ENCODE data around the gene ACAP3. TPM values are rescaled to one million over a fixed set of nuclear protein-coding genes. Genes with fewer than 3 reads are reported as not detected.

Gene ACAP3
- polyA plus RNA-seq, 3 donors = 14.5 to 35.7 (median 27.5) TPM

DNA sequence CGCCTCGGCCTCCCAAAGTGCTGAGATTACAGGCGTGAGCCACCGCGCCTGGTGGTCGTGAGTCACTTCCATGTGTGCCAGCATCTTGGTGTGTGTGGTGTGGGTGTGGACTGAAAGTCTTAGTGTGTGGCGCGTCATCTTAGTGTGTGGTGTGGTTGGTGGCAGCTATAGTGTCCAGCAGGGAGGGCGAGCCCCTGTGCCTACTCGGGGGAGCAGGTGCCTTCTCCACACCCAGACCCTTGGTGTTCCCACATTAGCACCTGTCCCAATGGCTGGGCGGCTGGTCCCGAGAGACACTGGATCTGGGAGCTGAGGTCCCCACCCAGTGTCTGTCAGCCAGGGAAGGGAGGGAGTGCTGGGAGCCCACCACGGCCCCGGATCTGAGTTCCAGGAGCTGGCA, 24.7 kb downstream of the ACAP3 start:
- H3K27ac ChIP-seq (ENCODE audit: low read depth, low read length) = no peak overlapping the region
- WGBS, 3 donors = 81 to 91% (median 83%) methylated on average over 14 of the region's 14 CpGs

DNA sequence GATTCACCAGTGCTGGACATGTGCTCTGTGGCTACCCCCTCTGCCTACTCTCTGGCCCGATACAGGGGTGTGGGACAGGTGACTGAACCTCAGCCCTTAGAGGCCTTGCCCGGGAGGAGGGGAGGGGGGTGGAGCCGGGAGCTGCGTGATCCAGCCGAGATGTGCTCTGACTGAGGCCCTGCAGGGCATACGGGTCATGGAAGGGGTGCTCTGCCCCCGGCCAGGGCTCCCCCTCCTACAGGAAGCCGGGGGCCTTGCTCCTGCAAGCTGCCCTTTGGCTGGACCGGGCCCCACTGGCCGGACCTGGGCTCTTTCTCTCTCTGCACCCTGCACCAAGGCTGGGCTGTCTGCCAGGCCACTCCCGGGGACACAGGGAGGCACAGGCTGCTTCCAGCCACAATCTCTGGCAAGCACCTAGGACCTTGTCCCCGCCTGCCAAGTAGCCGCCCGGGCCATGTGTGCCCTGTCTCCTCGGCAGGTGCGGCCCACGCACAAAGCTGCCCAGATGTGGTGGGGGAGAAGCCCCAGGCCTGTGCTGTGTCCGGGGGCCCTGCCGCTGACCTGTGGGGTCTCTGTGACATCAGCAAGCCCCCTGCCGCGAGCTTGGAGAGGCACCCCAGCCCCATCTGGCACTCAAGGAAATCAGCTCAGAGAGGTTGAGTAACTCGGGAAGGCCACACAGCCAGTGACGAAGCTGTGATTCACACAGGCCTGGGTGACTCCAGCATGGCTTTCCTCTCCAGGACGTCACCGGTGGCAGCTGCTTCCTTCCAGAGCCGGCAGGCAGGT, 26.0 kb downstream of the ACAP3 start:
- no peak overlapping the region for H3K27ac ChIP-seq (ENCODE audit: low read depth, low read length)
- 16 to 60% (median 52%) methylated on average over 22 to 26 of the region's 26 CpGs for WGBS, 3 donors

DNA sequence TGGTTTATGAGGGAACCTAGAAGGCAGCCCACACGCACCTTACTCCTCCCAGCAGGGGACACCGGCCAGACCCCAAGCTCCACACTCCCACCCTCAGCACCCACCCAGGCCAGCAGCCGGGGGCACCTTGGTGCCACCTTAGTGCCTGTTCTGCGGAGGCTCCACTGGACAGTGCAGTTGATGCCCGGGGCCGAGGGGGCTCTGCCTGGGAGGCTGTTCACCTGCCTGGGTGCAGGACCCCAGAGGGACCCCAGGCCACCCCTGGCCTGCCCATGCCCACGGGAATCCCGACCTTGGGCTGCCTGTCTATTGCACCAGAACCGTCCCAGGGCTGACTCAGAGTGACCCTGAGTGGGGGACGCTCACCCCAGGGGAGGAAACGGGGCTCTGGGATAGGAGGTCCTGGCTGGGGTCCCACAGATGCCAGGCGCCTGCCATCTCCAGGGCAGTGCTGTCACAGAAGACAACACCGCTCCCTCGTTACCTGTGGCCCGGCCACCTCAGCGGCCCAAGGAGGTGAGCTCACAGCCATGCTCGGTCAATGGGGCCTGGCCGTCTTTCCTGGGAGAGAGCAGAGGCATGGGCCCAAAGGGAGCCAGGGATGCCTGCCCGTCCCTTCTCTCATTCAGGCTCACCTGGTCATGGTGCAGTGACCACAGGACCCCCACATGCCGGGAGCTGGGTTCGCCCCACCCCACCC, 26.8 kb downstream of the ACAP3 start:
- 89 to 91% (median 90%) methylated on average over 20 to 21 of the region's 21 CpGs for WGBS, 3 donors
- no peak overlapping the region for H3K27ac ChIP-seq (ENCODE audit: low read depth, low read length)

DNA sequence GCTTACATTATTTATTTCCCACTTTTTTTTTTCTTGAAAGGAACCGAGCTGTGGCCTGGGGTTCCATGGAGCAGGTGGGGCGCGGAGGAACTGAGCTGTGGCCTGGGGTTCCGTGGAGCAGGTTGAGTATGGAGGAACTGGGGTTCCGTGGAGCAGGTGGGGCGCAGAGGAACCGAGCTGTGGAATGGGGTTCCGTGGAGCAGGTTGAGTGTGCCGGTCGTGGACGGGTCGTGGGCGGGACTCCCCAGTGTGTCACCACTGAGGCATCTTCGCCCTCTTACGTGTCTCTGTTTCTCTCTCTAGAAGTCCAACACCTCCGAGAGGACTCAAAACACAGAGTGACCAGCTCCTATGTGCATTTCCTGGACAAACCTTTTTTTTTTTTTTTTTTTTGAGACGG, 28.7 kb downstream of the ACAP3 start:
- no peak overlapping the region for H3K27ac ChIP-seq (ENCODE audit: low read depth, low read length)
- WGBS, 3 donors = 91 to 94% (median 94%) methylated on average over 16 to 17 of the region's 17 CpGs

DNA sequence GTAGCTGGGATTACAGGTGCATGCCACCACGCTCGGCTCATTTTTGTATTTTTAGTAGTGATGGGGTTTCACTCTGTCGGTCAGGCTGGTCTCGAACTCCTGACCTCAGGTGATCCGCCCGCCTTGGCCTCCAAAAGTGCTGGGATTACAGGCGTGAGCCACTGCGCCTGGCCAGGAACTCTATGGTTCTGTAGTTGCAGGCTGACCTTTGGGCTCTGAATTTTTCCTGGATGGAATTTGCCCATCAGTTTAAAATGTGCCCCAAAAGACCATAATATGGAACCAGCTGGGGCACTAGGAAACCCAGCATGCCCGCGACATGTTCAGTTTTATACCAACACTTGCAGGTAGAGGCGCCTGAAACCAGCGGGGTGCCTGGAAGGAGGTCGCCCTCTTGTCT, 29.1 kb downstream of the ACAP3 start:
- WGBS, 3 donors = 89 to 96% (median 94%) methylated on average over 13 of the region's 13 CpGs
- H3K27ac ChIP-seq (ENCODE audit: low read depth, low read length) = no peak overlapping the region

DNA sequence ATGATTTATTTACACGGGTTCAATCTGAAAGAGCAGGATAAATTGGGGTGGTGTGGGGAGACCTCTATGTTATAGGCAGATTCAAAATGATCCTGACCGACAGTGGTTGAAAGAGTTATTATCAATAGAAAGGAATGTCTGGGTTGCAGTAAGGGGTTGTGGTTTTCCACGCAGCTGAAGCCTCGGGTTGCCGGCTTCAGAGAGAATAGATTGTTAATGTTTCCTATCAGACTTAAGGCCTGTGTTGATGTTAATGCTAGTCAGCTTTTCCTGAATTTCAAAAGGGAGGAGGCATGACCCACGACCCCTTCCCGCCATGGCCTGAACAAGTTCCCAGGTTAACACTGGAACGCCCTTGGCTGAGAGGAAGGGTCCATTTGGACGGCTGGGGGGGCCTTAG, 31.9 kb downstream of the ACAP3 start:
- WGBS, 3 donors = 80 to 85% (median 83%) methylated on average over 9 of the region's 9 CpGs

DNA sequence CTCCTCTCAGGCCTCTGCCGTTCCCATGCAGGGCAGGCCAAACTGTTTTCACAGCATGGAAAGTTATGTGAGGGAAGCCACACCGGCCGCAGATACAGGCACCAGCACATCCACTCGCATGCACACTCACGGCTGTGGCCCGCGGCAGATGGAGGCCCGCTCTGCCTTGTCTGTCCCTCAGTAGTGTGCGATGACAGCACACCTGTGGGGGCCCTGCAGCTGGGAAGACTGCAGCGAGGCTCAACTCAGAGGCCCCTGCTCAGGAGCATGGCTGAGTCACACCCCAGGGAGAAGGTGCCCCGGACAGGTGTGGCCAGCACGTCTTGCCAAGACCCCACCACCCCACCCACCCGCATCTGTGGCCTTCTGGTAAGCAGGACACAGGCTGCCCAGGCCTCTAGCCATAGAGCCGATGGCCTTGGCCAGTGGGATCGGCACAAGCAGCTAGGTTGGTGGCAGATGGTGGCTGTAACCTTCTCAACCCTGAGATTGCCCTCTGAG, 32.7 kb downstream of the ACAP3 start:
- WGBS, 3 donors = 89 to 93% (median 92%) methylated on average over 15 of the region's 15 CpGs
- H3K27ac ChIP-seq (ENCODE audit: low read depth, low read length) = no peak overlapping the region

More for the DNA sequence above, 31.9 kb downstream of the ACAP3 start:
- no peak overlapping the region for H3K27ac ChIP-seq (ENCODE audit: low read depth, low read length)

DNA sequence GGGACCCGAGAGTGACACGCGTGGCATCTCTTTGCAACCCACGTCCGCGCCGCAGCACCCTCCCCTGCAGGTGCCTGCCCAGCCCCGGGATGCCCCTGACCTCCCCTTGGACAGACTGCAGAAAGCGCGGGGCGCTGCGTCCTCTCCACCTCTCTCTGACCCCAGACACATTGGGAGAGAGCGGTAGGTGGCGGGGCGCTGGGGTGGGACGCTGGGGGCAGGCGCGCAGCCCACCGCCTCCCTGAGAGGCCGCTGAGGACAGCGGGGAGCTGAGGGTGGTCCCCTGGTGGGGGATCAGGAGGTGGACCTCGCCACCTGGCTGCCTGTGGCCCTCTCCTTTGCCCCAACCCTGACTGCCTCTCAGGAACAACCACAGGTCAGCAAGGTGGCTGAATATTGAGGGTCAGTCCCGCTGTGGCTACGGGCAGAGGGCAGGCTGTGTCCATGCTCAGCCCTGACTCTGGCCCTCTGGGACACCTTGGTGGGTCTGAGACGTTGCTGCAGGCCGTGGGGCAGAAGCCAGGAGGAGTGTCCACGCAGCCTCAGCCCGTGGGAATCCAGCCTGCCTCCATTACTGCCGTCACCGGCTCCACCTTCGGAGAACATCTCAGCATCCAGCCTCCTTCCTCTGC, 33.3 kb downstream of the ACAP3 start:
- 20 to 23% (median 22%) methylated on average over 31 of the region's 31 CpGs for WGBS, 3 donors
- no peak overlapping the region for H3K27ac ChIP-seq (ENCODE audit: low read depth, low read length)

DNA sequence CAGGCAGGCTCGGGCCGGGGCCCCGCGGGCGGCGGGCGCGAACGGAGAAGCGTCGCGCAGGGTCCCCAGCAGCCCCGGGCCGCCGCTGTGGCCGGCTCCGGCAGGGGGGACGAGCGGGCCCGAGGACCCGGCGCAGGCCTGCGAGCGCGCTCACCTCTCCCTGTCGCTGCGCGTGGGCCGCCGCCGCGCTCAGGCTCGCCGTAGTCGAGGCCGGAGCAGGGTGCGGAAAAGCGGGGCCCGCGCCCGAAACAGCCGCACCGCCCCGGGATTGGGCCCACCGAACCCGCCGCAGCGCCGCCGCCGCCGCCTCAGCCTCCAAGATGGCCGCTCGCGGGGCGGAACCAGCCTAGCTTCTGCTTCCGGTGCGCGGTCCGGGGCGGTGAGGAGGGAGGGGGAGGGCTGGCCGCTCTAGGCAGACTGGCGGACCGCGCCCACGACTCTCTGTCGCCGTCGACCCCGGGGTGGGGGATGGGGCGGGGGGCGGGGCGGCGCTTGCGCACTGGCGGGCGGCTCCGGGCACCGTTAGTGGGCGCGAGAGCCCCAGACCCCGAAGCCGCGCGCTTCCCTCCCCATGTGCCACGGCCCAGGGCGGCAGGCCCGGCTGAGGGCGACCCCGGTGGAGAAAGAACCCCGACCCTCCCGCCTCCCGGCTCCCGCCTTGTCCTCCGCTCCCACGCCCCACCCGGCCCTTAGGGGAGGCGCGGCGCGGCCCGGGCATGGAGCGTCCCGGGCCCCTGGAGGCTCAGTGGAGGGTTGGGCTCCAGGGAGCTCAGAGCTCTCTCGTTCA, 34.0 kb downstream of the ACAP3 start, which contains the start of gene UBE2J2:
Gene UBE2J2, minus strand, starts transcription at position 343 of the 787 bp plus-strand sequence. CDS start 5,862 bp downstream, outside the sequence.
- 0 to 1% (median 1%) methylated on average over 55 to 105 of the region's 105 CpGs for WGBS, 3 donors
- peak within 1 kb of the TSS; percentile 61 for H3K27ac ChIP-seq (ENCODE audit: low read depth, low read length)

DNA sequence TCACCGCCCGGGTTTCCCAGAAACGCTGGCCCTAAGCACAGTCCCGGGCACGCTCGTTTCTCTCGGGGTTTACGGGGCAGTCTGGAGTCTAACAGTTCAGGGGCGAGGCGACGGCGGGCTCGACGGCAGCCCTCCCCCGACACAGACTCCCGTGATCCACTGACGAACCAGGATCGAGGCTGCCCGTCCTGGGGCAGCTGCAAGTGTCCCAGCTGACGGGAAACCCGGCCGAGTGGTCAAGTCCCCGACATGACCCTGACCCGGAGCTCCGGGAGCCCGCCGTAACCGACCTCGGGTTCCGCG, 34.6 kb downstream of the ACAP3 start:
- 0% methylated on average over 30 to 31 of the region's 31 CpGs for WGBS, 3 donors
- H3K27ac ChIP-seq (ENCODE audit: low read depth, low read length) = no peak overlapping the region

DNA sequence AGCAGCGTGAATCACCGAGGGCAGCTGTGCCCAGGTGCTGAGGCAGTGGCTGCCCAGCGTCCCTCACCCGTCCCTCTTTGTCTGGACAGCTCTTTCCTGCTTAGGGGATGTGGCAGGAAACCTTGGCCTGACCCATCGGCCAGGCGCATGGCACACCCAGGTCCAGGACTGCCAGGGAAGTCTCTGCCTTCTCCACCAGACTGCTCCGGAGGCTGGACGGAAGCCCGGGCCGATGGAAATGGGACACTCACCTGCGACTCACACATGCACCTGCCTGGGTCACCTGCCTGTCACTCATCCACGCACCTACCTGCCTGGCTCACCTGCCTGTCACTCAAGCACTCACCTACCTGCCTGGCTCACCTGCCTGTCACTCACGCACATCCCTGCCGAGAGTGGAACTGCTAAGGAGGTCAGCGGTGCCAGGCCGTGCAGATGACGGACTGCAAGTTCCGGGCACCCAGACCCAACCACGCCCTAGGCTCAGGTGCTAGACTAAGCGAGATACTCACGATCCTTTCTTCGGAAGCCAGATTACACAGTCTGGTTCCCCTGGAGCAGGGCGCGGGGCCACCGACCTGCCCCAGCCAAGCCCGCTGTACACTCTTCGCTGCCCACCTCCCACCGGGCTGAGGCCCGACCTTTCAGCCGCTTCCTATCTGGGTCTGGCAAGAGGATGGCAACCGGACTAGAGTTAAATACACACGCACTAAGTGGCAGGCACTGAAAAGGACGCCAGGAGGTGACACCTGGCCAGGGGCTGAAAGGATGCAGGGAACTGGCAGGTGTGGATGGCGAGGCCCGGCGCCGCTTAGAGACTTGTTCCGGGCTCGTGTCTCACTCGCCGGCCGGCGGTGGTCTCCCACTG, 35.2 kb downstream of the ACAP3 start:
- WGBS, 3 donors = 19 to 37% (median 28%) methylated on average over 43 of the region's 43 CpGs
- no peak overlapping the region for H3K27ac ChIP-seq (ENCODE audit: low read depth, low read length)

DNA sequence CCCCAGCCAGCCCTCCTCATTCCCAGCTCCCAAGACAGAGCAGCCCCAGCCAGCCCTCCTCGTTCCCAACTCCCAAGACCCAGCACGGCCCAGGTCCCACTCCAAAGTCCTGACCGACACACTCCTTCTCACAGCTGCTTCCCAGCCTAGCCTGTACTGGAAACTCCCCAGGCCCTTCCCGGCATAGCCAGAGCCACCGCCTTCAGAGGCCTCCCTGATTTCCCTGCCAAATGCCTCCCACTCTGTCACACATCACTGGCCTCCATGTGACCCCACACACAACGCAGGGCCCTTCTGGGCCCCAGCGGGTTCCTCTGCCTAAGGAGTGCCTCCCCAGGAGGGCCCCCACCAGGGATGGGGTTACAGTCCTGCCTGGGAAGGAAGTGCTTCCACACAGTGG, 36.9 kb downstream of the ACAP3 start:
- no peak overlapping the region for H3K27ac ChIP-seq (ENCODE audit: low read depth, low read length)
- WGBS, 3 donors = 61 to 70% (median 65%) methylated on average over 7 of the region's 7 CpGs

DNA sequence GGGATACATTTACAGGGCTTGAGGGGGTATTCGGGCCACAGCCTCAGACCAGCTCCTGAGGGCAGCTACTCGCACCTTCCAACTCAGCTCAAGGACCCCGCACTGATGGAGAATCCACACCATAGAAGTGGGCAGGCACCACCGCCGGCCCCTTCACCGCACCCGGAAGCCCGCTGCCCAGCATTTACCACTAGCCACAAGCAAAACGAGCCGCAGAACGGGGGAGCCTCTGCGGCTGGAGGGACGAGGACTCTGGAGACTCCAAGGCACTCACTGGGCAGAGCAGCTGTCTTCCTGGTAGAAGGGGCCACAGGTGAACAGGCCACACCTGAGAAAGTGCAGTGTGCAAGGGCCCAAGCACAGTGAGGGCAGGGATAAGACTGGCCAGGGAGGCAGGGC, 39.4 kb downstream of the ACAP3 start:
- WGBS, 3 donors = 95 to 97% (median 96%) methylated on average over 13 of the region's 13 CpGs
- no peak overlapping the region for H3K27ac ChIP-seq (ENCODE audit: low read depth, low read length)

DNA sequence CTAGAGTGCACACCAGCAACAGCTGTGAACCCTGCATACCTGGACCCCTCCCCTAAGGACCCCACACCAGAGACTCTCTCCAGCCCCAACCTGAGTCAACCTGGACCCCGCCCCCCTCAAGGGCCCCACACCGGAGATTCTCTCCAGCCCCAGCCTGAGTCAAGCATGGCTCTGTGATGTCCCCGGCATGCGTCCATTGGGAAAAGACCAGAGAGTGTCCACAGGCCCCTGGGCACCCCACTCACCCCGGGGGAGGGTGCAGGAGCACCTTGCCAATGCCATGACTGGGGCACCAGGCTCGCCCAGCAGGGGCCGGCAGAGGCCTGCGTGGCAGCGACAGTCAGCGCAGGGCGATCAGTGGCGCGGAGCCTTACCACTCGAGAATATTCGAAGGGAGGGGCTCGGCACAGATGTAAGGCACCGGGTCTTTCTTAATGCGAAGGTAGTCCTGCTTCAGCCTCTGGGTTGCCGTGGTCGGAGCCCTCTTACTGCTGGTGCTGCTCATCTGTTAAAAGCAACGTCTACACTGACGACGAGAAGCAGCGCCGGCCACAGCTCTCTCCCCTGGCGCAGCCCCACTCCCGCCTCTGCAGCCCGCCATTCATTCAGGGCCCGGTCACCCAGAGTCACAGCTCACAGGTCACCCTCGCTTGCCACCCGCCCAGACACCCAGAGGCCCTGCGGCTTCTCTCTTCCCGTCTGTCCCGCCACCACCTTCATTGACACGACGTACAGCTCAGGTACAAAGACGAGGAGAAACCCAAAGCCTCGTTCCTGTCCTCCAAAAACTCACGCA, 40.0 kb downstream of the ACAP3 start:
- H3K27ac ChIP-seq (ENCODE audit: low read depth, low read length) = no peak overlapping the region
- 94 to 96% (median 94%) methylated on average over 39 of the region's 39 CpGs for WGBS, 3 donors

DNA sequence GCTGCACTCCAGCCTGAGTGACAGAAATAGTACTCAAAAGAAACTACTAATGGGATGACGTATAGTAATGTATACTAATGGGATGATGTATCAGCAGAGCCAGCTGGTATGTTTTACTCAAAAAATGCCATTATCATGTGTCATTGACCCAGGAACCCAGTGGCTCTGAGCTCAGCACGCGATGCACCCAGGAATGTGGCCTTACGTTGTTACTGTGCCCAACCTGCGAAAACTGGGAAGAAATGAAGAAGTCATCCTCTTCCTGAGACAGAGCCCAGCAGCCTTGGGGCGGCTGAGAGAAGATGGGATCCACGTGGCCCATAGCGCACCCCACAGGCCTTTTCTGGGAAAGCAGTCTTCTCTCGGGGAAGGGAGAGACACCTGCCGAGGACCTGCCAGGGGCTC, 42.9 kb downstream of the ACAP3 start:
- WGBS, 3 donors = 82 to 87% (median 84%) methylated on average over 10 of the region's 10 CpGs
- no peak overlapping the region for H3K27ac ChIP-seq (ENCODE audit: low read depth, low read length)

DNA sequence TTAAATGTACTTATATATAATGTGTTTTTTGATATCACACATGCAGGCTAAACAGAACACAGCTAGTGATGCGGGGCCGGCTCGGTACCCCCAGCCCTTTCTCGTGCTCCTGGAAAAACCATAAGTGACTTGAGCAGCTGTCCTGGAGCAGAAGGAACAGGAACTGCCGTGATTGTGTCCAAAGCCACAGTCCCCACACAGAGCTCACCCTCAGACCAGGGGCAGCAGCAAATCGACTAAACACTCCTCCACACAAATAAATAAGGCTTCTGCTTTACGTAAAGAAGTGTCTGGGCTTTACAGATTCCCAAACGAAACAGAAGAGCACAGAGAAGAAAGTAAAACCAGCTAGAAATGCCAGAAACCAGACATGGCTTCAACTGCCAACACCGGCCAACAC, 43.7 kb downstream of the ACAP3 start:
- 86 to 87% (median 86%) methylated on average over 9 of the region's 9 CpGs for WGBS, 3 donors

DNA sequence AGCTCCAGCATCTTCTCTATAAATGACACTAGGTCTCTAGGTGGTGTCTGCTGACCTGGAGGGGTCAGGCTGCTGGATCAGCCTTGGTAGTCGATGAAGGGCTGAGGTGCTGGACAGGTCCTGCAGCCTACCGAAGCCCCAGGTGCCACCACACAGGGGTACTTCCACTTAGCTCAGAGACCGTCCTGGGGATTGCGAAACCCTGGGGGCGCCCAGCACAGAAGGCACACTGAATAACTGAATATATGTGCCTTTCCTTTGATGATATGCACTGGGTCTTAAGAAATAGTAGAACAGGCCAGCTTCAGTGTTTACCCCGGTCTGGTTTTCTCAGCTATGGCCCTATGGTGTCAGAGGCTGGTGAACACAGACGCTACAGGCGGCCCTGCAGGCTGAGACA, 45.0 kb downstream of the ACAP3 start:
- no peak overlapping the region for H3K27ac ChIP-seq (ENCODE audit: low read depth, low read length)
- WGBS, 3 donors = 84 to 89% (median 86%) methylated on average over 8 of the region's 8 CpGs

More for the DNA sequence above, 43.7 kb downstream of the ACAP3 start:
- no peak overlapping the region for H3K27ac ChIP-seq (ENCODE audit: low read depth, low read length)

Data from adipose tissue (tissue), 3 donors.